Stimulated activated effector memory CD8-positive, alpha-beta T cell treated with anti-CD3 and anti-CD28 coated beads, Interleukin-12 subunit alpha, Interleukin-12 subunit beta, amount 100 ng/mL, for 72 hours (primary cell): ENCODE data around the gene FCHSD1.

ENCODE experiments used
- ATAC-seq: fragments of 150-1000 bp; cut with Tn5 transposase; 2 replicates; pipeline ENCODE4 v1.10.0; 2021
- DNase-seq, 2 donors: peaks; one replicate each; pipeline ENCODE4 v3.0.0; 2021 to 2022; ENCODE audit warnings: low spot score in 2 of 2
- H3K27ac Mint-ChIP-seq: one replicate; pipeline ENCODE4 v1.8.0; 2022; ENCODE audit warnings: mild to moderate bottlenecking, mixed read lengths
- H3K36me3 Mint-ChIP-seq: one replicate; pipeline ENCODE4 v1.8.0; 2022; ENCODE audit warnings: mild to moderate bottlenecking, mixed read lengths
- H3K4me1 Mint-ChIP-seq: one replicate; pipeline ENCODE4 v1.8.0; 2022; ENCODE audit warnings: mixed read lengths
- H3K4me3 Mint-ChIP-seq: one replicate; pipeline ENCODE4 v1.8.0; 2022; ENCODE audit warnings: mild to moderate bottlenecking, mixed read lengths
- H3K9me3 Mint-ChIP-seq: one replicate; pipeline ENCODE4 v1.8.0; 2022; ENCODE audit warnings: mixed read lengths

Gene FCHSD1

GRCh38 chr5:141650851-141651727 lies at the start of gene FCHSD1:
Gene FCHSD1 (minus strand): TSS chr5:141651418. CDS start chr5:141651368, 50 bp downstream.
- peak; percentile 92 for ATAC-seq

GRCh38 chr5:141697586-141697985 lies 46.4 kb upstream of the FCHSD1 start:
- Mint-ChIP-seq H3K9me3 (no peaks in the 10 kb centered on the region), H3K36me3 (peaks cover 18% of the 10 kb centered on the region), H3K4me1 (peaks cover 35% of the 10 kb centered on the region), H3K27ac (no peak overlapping the region), H3K4me3 (no peak overlapping the region)
- DNase-seq: no peak
- no peak for ATAC-seq

More at GRCh38 chr5:141650851-141651727, at the start of gene FCHSD1:
- H3K4me3 Mint-ChIP-seq: peak within 1 kb of the TSS; percentile 94
- DNase-seq: peak; percentile 85 to 93
- no peaks in the 10 kb centered on the region for H3K9me3 Mint-ChIP-seq
- peak within 1 kb of the TSS; percentile 96 for H3K27ac Mint-ChIP-seq
- peaks cover 30% of the 10 kb centered on the region for H3K36me3 Mint-ChIP-seq
- H3K4me1 Mint-ChIP-seq: peaks cover 47% of the 10 kb centered on the region

- Mint-ChIP-seq H3K36me3 (peaks cover 21% of the 10 kb centered on the region), H3K9me3 (no peaks in the 10 kb centered on the region), H3K4me3 (no peak overlapping the region), H3K27ac (peak overlapping the region; percentile 58), H3K4me1 (peaks cover 39% of the 10 kb centered on the region)
- DNase-seq: no peak
- ATAC-seq: no peak
Measured at GRCh38 chr5:141696431-141696830, 45.2 kb upstream of the FCHSD1 start.

GRCh38 chr5:141695627-141696215 lies 44.5 kb upstream of the FCHSD1 start:
- Mint-ChIP-seq H3K27ac (no peak overlapping the region), H3K9me3 (no peaks in the 10 kb centered on the region), H3K4me3 (no peak overlapping the region), H3K4me1 (peaks cover 33% of the 10 kb centered on the region), H3K36me3 (peaks cover 21% of the 10 kb centered on the region)
- no peak for ATAC-seq
- no peak for DNase-seq

- Mint-ChIP-seq H3K36me3 (peaks cover 21% of the 10 kb centered on the region), H3K4me1 (peaks cover 33% of the 10 kb centered on the region), H3K4me3 (no peak overlapping the region)
Measured at GRCh38 chr5:141694479-141694878, 43.3 kb upstream of the FCHSD1 start.

GRCh38 chr5:141692919-141693725 lies 41.9 kb upstream of the FCHSD1 start:
- ATAC-seq: peak; percentile 92
- Mint-ChIP-seq H3K4me1 (peaks cover 33% of the 10 kb centered on the region), H3K9me3 (no peaks in the 10 kb centered on the region), H3K36me3 (peaks cover 16% of the 10 kb centered on the region), H3K27ac (peak overlapping the region; percentile 96), H3K4me3 (peak overlapping the region; percentile 85)
- DNase-seq: peak; percentile 69 to 83

More at GRCh38 chr5:141694479-141694878, 43.3 kb upstream of the FCHSD1 start:
- ATAC-seq: no peak
- Mint-ChIP-seq H3K27ac (no peak overlapping the region), H3K9me3 (no peaks in the 10 kb centered on the region)
- DNase-seq: no peak

- peak; percentile 43 for ATAC-seq
- Mint-ChIP-seq H3K27ac (peak overlapping the region; percentile 96), H3K9me3 (no peaks in the 10 kb centered on the region), H3K36me3 (peaks cover 15% of the 10 kb centered on the region), H3K4me3 (peak overlapping the region; percentile 85), H3K4me1 (peaks cover 33% of the 10 kb centered on the region)
- peak in 1 of 2 donors; percentile 57 for DNase-seq
Measured at GRCh38 chr5:141692533-141692888, 41.3 kb upstream of the FCHSD1 start.

- H3K4me3 Mint-ChIP-seq: peak overlapping the region; percentile 85
- DNase-seq (peak; percentile 97), ATAC-seq (peak; percentile 67)
- H3K27ac Mint-ChIP-seq: peak overlapping the region; percentile 96
- no peaks in the 10 kb centered on the region for H3K9me3 Mint-ChIP-seq
- peaks cover 15% of the 10 kb centered on the region for H3K36me3 Mint-ChIP-seq
- peaks cover 33% of the 10 kb centered on the region for H3K4me1 Mint-ChIP-seq
Measured at GRCh38 chr5:141691867-141692532, 40.8 kb upstream of the FCHSD1 start.

- Mint-ChIP-seq H3K36me3 (peaks cover 15% of the 10 kb centered on the region), H3K4me3 (peak overlapping the region; percentile 85), H3K4me1 (peaks cover 33% of the 10 kb centered on the region), H3K27ac (no peak overlapping the region), H3K9me3 (no peaks in the 10 kb centered on the region)
- DNase-seq: no peak
- ATAC-seq: no peak
Measured at GRCh38 chr5:141691286-141691866, 40.2 kb upstream of the FCHSD1 start.

- Mint-ChIP-seq H3K36me3 (no peaks in the 10 kb centered on the region), H3K4me3 (no peak overlapping the region), H3K9me3 (no peaks in the 10 kb centered on the region), H3K27ac (no peak overlapping the region), H3K4me1 (peaks cover 24% of the 10 kb centered on the region)
- DNase-seq: no peak
- ATAC-seq: no peak
Measured at GRCh38 chr5:141686648-141687416, 35.6 kb upstream of the FCHSD1 start.

GRCh38 chr5:141685591-141685990 lies 34.4 kb upstream of the FCHSD1 start:
- Mint-ChIP-seq H3K9me3 (no peaks in the 10 kb centered on the region), H3K27ac (no peak overlapping the region), H3K4me1 (peaks cover 33% of the 10 kb centered on the region), H3K36me3 (no peaks in the 10 kb centered on the region), H3K4me3 (no peak overlapping the region)
- ATAC-seq (no peak), DNase-seq (no peak)

GRCh38 chr5:141683596-141684141 lies 32.5 kb upstream of the FCHSD1 start:
- no peak for ATAC-seq
- Mint-ChIP-seq H3K9me3 (no peaks in the 10 kb centered on the region), H3K4me3 (peak overlapping the region; percentile 63), H3K27ac (peak overlapping the region; percentile 67), H3K36me3 (no peaks in the 10 kb centered on the region), H3K4me1 (peaks cover 35% of the 10 kb centered on the region)
- DNase-seq: no peak

- Mint-ChIP-seq H3K36me3 (no peaks in the 10 kb centered on the region), H3K4me1 (peaks cover 35% of the 10 kb centered on the region), H3K4me3 (peak within 1 kb of the TSS; percentile 63), H3K9me3 (no peaks in the 10 kb centered on the region), H3K27ac (peak within 1 kb of the TSS; percentile 67)
- peak; percentile 88 for ATAC-seq
- DNase-seq: peak; percentile 44 to 67
Measured at GRCh38 chr5:141681695-141682641, 30.8 kb upstream of the FCHSD1 start, which contains the start of gene ARAP3. Gene ARAP3 (minus strand): TSS chr5:141682230. CDS start chr5:141680486, 1,744 bp downstream.
